ENCODE results near the gene PRSS1. TPM values are rescaled to one million over a fixed set of nuclear protein-coding genes. Genes with fewer than 3 reads are reported as not detected.
"Not testable (repeated sequence)": the region's sequence is repeated elsewhere in the genome, so short reads cannot be mapped to it uniquely, and the experiment has no call there.

Gene PRSS1
- 10 to 100 TPM in 1 of 6 donors, 1 to 10 TPM in 1, not detected in 4; 9.8 to 20.6 TPM for total RNA-seq

DNA sequence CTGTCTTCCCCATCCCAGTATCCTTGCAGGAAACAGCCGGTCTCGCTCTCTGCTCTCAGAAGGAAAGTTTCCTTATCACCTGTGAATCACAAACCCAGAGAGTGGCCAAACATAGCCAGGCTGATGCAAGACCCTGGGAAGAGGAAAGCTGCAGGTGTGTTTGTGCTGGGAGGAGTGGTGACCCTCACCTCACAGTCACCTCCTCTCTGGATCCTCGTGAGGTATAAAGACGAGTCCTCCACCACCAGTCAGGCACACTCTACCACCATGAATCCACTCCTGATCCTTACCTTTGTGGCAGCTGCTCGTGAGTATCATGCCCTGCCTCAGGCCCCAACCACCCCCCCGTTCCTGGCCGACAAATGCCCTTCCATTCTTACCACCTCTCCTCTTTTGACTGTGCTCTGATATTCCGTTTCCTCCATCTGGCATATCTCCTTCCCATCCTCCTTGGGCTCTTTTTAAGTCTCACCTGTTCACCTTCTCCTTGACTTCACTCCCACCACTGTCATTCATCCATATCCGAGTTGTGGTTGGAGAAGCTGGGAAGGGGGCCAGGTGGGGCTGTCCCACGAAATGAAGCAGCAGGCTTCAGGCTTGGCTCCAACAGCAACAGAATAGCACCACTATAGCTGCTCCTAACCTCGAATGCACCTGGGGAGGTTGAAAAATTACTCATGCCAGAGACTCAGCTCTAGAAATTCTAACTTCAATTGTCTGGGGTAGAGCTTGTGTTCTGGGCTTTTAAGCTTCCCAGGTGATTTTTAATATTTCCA, at the start of gene PRSS1:
PRSS1 (plus strand) TSS at position 255 of the 776 bp plus-strand sequence; CDS start at position 268, 13 bp downstream.
- no peak for DNase-seq
- Histone ChIP-seq H3K9me3 (no peaks in the 10 kb centered on the region), H3K36me3 (no peaks in the 10 kb centered on the region), H3K27ac (no peak within 1 kb of the TSS), H3K4me3 (no peak within 1 kb of the TSS), H3K27me3 (no peaks in the 10 kb centered on the region), H3K4me1 (no peaks in the 10 kb centered on the region)
- 69 to 76% methylated on average over 11 of the region's 11 CpGs for WGBS, 2 donors
- TF ChIP-seq EP300 (IDR thresholded peaks at IDR 0.05) (no peak), POLR2A (IDR thresholded peaks at IDR 0.05) (no peak), POLR2AphosphoS5 (IDR thresholded peaks at IDR 0.05) (no peak)
- TF ChIP-seq, protein P1, sequence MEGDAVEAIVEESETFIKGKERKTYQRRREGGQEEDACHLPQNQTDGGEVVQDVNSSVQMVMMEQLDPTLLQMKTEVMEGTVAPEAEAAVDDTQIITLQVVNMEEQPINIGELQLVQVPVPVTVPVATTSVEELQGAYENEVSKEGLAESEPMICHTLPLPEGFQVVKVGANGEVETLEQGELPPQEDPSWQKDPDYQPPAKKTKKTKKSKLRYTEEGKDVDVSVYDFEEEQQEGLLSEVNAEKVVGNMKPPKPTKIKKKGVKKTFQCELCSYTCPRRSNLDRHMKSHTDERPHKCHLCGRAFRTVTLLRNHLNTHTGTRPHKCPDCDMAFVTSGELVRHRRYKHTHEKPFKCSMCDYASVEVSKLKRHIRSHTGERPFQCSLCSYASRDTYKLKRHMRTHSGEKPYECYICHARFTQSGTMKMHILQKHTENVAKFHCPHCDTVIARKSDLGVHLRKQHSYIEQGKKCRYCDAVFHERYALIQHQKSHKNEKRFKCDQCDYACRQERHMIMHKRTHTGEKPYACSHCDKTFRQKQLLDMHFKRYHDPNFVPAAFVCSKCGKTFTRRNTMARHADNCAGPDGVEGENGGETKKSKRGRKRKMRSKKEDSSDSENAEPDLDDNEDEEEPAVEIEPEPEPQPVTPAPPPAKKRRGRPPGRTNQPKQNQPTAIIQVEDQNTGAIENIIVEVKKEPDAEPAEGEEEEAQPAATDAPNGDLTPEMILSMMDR (IDR thresholded peaks at IDR 0.05), result no peak
- ATAC-seq (ENCODE audit: low FRiP score in 2 of 2), result no peak

- not testable (repeated sequence) for H3K27ac ChIP-seq, H3K27me3 ChIP-seq, H3K36me3 ChIP-seq, H3K4me3 ChIP-seq, DNase-seq, H3K9me3 ChIP-seq, H3K4me1 ChIP-seq
- ATAC-seq (ENCODE audit: low FRiP score in 2 of 2), result peak in 1 of 2 donors; percentile 46
- 38 to 57% methylated on average over 1 of the region's 1 CpG for WGBS, 2 donors
These were observed 48.3 kb upstream of the PRSS1 start for GRCh38 chr7:142700935-142701334.

DNA sequence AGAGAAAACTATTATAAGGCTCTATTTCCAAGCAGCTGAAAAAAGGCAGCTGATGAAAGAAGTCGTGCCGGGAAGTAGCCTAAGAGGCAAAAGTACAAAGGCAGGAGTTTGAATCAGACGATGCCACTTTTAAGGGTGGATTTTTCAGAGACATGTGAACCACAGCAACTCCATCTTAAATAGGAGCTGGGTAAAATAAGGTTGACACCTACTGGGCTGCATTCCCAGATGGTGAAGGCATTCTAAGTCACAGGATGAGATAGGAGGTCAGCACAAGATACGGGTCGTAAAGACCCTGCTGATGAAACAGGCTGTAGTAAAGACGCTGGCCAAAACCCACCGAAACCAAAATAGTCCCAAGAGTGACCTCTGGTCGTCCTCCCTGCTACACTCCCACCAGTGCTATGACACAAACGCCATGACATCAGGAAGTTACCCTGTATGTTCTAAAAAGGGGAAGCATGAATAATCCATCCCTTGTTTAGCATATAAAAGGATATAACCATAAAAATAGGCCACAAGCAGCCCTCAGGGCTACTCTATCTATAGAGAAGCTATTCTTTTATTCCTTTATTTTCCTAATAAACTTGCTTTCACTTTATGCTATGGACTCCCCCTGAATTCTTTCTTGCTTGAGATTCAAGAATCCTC, 45.5 kb upstream of the PRSS1 start:
- H3K4me3 ChIP-seq, result no peak overlapping the region
- TF ChIP-seq EP300 (IDR thresholded peaks at IDR 0.05) (no peak), POLR2AphosphoS5 (IDR thresholded peaks at IDR 0.05) (no peak), POLR2A (IDR thresholded peaks at IDR 0.05) (no peak)
- TF ChIP-seq, protein P1 (IDR thresholded peaks at IDR 0.05), result no peak
- DNase-seq (no peak), ATAC-seq (ENCODE audit: low FRiP score in 2 of 2) (peak in 1 of 2 donors; percentile 38)
- no peak overlapping the region for H3K27ac ChIP-seq
- no peaks in the 10 kb centered on the region for H3K36me3 ChIP-seq
- H3K4me1 ChIP-seq, result no peaks in the 10 kb centered on the region
- H3K9me3 ChIP-seq, result no peaks in the 10 kb centered on the region
- H3K27me3 ChIP-seq, result no peaks in the 10 kb centered on the region
- WGBS, 2 donors, result 70 to 71% methylated on average over 9 of the region's 9 CpGs

GRCh38 chr7:142708726-142709125, 40.5 kb upstream of the PRSS1 start:
- not testable (repeated sequence) for H3K4me3 ChIP-seq; ATAC-seq (ENCODE audit: low FRiP score in 2 of 2); DNase-seq; H3K4me1 ChIP-seq; H3K36me3 ChIP-seq; H3K9me3 ChIP-seq; H3K27me3 ChIP-seq; H3K27ac ChIP-seq

DNA sequence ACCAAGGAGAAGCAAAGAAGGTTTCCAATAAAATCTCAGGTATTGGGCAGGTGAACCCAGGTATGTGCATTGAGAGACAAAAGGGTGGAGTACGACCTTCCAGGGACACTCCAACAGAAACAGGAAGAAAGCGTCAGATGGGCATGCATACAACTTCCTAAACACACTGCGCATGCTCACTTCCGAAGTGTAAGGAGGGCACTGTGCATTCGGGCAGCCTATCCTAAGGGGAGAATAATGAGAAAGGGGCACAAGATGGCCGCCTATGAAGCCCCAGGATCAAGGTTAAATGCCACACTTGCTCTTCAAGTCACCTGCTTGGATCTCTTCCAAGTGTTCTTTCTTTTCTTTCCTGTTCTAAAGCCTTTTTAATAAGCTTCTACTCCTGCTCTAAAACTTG, 39.4 kb upstream of the PRSS1 start:
- TF ChIP-seq POLR2AphosphoS5 (IDR thresholded peaks at IDR 0.05), result no peak
- no peak for TF ChIP-seq EP300 (IDR thresholded peaks at IDR 0.05)
- ATAC-seq (ENCODE audit: low FRiP score in 2 of 2) (no peak), DNase-seq (no peak)
- Histone ChIP-seq H3K27me3 (no peaks in the 10 kb centered on the region), H3K36me3 (no peaks in the 10 kb centered on the region), H3K27ac (no peak overlapping the region), H3K9me3 (no peaks in the 10 kb centered on the region), H3K4me1 (no peaks in the 10 kb centered on the region), H3K4me3 (no peak overlapping the region)
- 53 to 68% methylated on average over 6 of the region's 6 CpGs for WGBS, 2 donors

DNA sequence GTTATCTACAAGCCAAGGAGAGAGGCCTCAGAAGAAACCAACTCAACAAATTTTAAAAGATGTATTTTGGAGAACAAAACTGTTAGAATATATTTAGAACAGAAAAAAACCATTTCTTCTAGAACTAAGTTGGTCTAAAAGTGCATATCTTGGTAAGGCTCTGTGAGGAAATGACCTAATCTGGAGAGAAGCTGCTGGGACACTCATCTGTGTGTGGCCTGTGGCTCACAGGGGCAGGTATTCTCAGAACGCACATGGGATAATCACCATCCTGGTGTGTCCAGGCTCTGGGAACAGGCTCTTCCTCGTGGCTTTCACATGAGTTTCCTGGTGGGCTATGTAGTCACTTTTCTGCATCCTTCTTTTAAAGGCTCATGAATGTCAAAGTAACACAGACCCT, 38.1 kb upstream of the PRSS1 start:
- TF ChIP-seq, protein P1 (IDR thresholded peaks at IDR 0.05), result no peak
- TF ChIP-seq POLR2A (IDR thresholded peaks at IDR 0.05), result no peak
- TF ChIP-seq EP300 (IDR thresholded peaks at IDR 0.05), result no peak
- no peak for TF ChIP-seq POLR2AphosphoS5 (IDR thresholded peaks at IDR 0.05)
- Histone ChIP-seq H3K4me1 (no peaks in the 10 kb centered on the region), H3K27ac (no peak overlapping the region), H3K4me3 (no peak overlapping the region), H3K27me3 (no peaks in the 10 kb centered on the region), H3K36me3 (no peaks in the 10 kb centered on the region), H3K9me3 (no peaks in the 10 kb centered on the region)
- WGBS, 2 donors, result 47 to 49% methylated on average over 2 of the region's 2 CpGs
- no peak for DNase-seq
- no peak for ATAC-seq (ENCODE audit: low FRiP score in 2 of 2)

Data from upper lobe of left lung (tissue), 6 donors.